Stimulated activated memory B cell treated with anti-CD40 and anti-IgM and Interleukin-4, amounts not matched to agents 10 μg/mL and 1 μg/mL and 100 μg/mL, for 72 hours (primary cell): ENCODE measurements around the gene MT1G.

Experiments
- ATAC-seq: fragments of 150-1000 bp; cut with Tn5 transposase; 2 replicates; pipeline ENCODE4 v1.10.0; 2021
- H3K27ac Mint-ChIP-seq: one replicate; pipeline ENCODE4 v1.8.0; 2022; ENCODE audit warnings: mild to moderate bottlenecking, mixed read lengths
- H3K27me3 Mint-ChIP-seq: one replicate; pipeline ENCODE4 v1.8.0; 2022; ENCODE audit warnings: mixed read lengths
- H3K36me3 Mint-ChIP-seq: one replicate; pipeline ENCODE4 v1.8.0; 2022; ENCODE audit warnings: mixed read lengths
- H3K4me1 Mint-ChIP-seq: one replicate; pipeline ENCODE4 v1.8.0; 2022; ENCODE audit warnings: mixed read lengths
- H3K4me3 Mint-ChIP-seq: one replicate; pipeline ENCODE4 v1.8.0; 2022; ENCODE audit warnings: mild to moderate bottlenecking, moderate library complexity, mixed read lengths
- H3K9me3 Mint-ChIP-seq: one replicate; pipeline ENCODE4 v1.8.0; 2022; ENCODE audit warnings: mixed read lengths

The MT1G gene

GRCh38 chr16:56695246-56695645 lies 27.4 kb upstream of the MT1G start:
- H3K4me1 Mint-ChIP-seq = no peaks in the 10 kb centered on the region

GRCh38 chr16:56691885-56692284 lies 24.0 kb upstream of the MT1G start:
- Mint-ChIP-seq H3K27ac (no peak overlapping the region), H3K4me1 (no peaks in the 10 kb centered on the region), H3K9me3 (peaks cover 6% of the 10 kb centered on the region), H3K36me3 (no peaks in the 10 kb centered on the region), H3K4me3 (no peak overlapping the region), H3K27me3 (peaks cover 32% of the 10 kb centered on the region)
- no peak for ATAC-seq

More at GRCh38 chr16:56695246-56695645, 27.4 kb upstream of the MT1G start:
- Mint-ChIP-seq H3K9me3 (peaks cover 9% of the 10 kb centered on the region), H3K36me3 (peaks cover 4% of the 10 kb centered on the region), H3K27me3 (peaks cover 16% of the 10 kb centered on the region), H3K4me3 (no peak overlapping the region), H3K27ac (no peak overlapping the region)
- no peak for ATAC-seq

GRCh38 chr16:56690420-56691122 lies 22.7 kb upstream of the MT1G start:
- H3K4me3 Mint-ChIP-seq = no peak overlapping the region
- H3K36me3 Mint-ChIP-seq = no peaks in the 10 kb centered on the region
- no peak overlapping the region for H3K27ac Mint-ChIP-seq
- no peak for ATAC-seq
- peaks cover 42% of the 10 kb centered on the region for H3K27me3 Mint-ChIP-seq
- H3K9me3 Mint-ChIP-seq = peaks cover 8% of the 10 kb centered on the region
- H3K4me1 Mint-ChIP-seq = no peaks in the 10 kb centered on the region

- H3K4me1 Mint-ChIP-seq = no peaks in the 10 kb centered on the region
- H3K4me3 Mint-ChIP-seq = no peak overlapping the region
- H3K27ac Mint-ChIP-seq = no peak overlapping the region
- peaks cover 8% of the 10 kb centered on the region for H3K9me3 Mint-ChIP-seq
- no peak for ATAC-seq
- H3K27me3 Mint-ChIP-seq = peaks cover 52% of the 10 kb centered on the region
- no peaks in the 10 kb centered on the region for H3K36me3 Mint-ChIP-seq
These were observed 21.3 kb upstream of the MT1G start for GRCh38 chr16:56689171-56689570.

GRCh38 chr16:56688762-56689161 lies 20.9 kb upstream of the MT1G start:
- no peaks in the 10 kb centered on the region for H3K36me3 Mint-ChIP-seq
- no peaks in the 10 kb centered on the region for H3K4me1 Mint-ChIP-seq
- H3K4me3 Mint-ChIP-seq = no peak overlapping the region
- no peak overlapping the region for H3K27ac Mint-ChIP-seq
- ATAC-seq = no peak
- H3K27me3 Mint-ChIP-seq = peaks cover 56% of the 10 kb centered on the region
- H3K9me3 Mint-ChIP-seq = peaks cover 8% of the 10 kb centered on the region

GRCh38 chr16:56686758-56687157 lies 18.9 kb upstream of the MT1G start:
- no peak overlapping the region for H3K27ac Mint-ChIP-seq
- no peaks in the 10 kb centered on the region for H3K36me3 Mint-ChIP-seq
- ATAC-seq = no peak
- peaks cover 10% of the 10 kb centered on the region for H3K4me1 Mint-ChIP-seq
- H3K4me3 Mint-ChIP-seq = no peak overlapping the region
- peaks cover 8% of the 10 kb centered on the region for H3K9me3 Mint-ChIP-seq
- peaks cover 60% of the 10 kb centered on the region for H3K27me3 Mint-ChIP-seq

- peaks cover 3% of the 10 kb centered on the region for H3K9me3 Mint-ChIP-seq
- ATAC-seq = no peak
- no peaks in the 10 kb centered on the region for H3K36me3 Mint-ChIP-seq
- peaks cover 16% of the 10 kb centered on the region for H3K4me1 Mint-ChIP-seq
- H3K4me3 Mint-ChIP-seq = no peak overlapping the region
- H3K27me3 Mint-ChIP-seq = peaks cover 50% of the 10 kb centered on the region
- H3K27ac Mint-ChIP-seq = no peak overlapping the region
These were observed 17.2 kb upstream of the MT1G start for GRCh38 chr16:56684926-56685590.

GRCh38 chr16:56684256-56684925 lies 16.5 kb upstream of the MT1G start:
- Mint-ChIP-seq H3K9me3 (peaks cover 3% of the 10 kb centered on the region), H3K27me3 (peaks cover 44% of the 10 kb centered on the region), H3K4me1 (peaks cover 16% of the 10 kb centered on the region), H3K36me3 (no peaks in the 10 kb centered on the region), H3K27ac (no peak overlapping the region), H3K4me3 (no peak overlapping the region)
- no peak for ATAC-seq

GRCh38 chr16:56683424-56684172 lies 15.7 kb upstream of the MT1G start:
- H3K27ac Mint-ChIP-seq = no peak overlapping the region
- no peak overlapping the region for H3K4me3 Mint-ChIP-seq
- H3K4me1 Mint-ChIP-seq = peaks cover 16% of the 10 kb centered on the region
- peaks cover 3% of the 10 kb centered on the region for H3K9me3 Mint-ChIP-seq
- ATAC-seq = no peak
- peaks cover 38% of the 10 kb centered on the region for H3K27me3 Mint-ChIP-seq
- H3K36me3 Mint-ChIP-seq = no peaks in the 10 kb centered on the region

GRCh38 chr16:56682703-56683397 lies 15.0 kb upstream of the MT1G start:
- no peak for ATAC-seq
- peaks cover 3% of the 10 kb centered on the region for H3K9me3 Mint-ChIP-seq
- peaks cover 16% of the 10 kb centered on the region for H3K4me1 Mint-ChIP-seq
- H3K36me3 Mint-ChIP-seq = no peaks in the 10 kb centered on the region
- H3K27ac Mint-ChIP-seq = peak overlapping the region; percentile 82
- H3K4me3 Mint-ChIP-seq = peak overlapping the region; percentile 95
- H3K27me3 Mint-ChIP-seq = peaks cover 33% of the 10 kb centered on the region

GRCh38 chr16:56681939-56682702 lies 14.3 kb upstream of the MT1G start, which contains the start of gene MT1X:
Gene MT1X (plus strand): TSS chr16:56682470. CDS start chr16:56682541, 71 bp downstream.
- Mint-ChIP-seq H3K27ac (peak within 1 kb of the TSS; percentile 82), H3K4me1 (peaks cover 16% of the 10 kb centered on the region), H3K4me3 (peak within 1 kb of the TSS; percentile 95)

GRCh38 chr16:56679818-56680217 lies 12.0 kb upstream of the MT1G start:
- no peak overlapping the region for H3K4me3 Mint-ChIP-seq
- H3K27ac Mint-ChIP-seq = no peak overlapping the region
- H3K4me1 Mint-ChIP-seq = peaks cover 31% of the 10 kb centered on the region
- no peaks in the 10 kb centered on the region for H3K36me3 Mint-ChIP-seq
- no peak for ATAC-seq
- peaks cover 37% of the 10 kb centered on the region for H3K27me3 Mint-ChIP-seq
- no peaks in the 10 kb centered on the region for H3K9me3 Mint-ChIP-seq

More at GRCh38 chr16:56681939-56682702, 14.3 kb upstream of the MT1G start, which contains the start of gene MT1X:
- no peaks in the 10 kb centered on the region for H3K36me3 Mint-ChIP-seq
- ATAC-seq = peak; percentile 99
- H3K27me3 Mint-ChIP-seq = peaks cover 29% of the 10 kb centered on the region
- peaks cover 3% of the 10 kb centered on the region for H3K9me3 Mint-ChIP-seq

GRCh38 chr16:56679078-56679730 lies 11.3 kb upstream of the MT1G start:
- ATAC-seq = no peak
- H3K27ac Mint-ChIP-seq = no peak overlapping the region
- H3K27me3 Mint-ChIP-seq = peaks cover 37% of the 10 kb centered on the region
- H3K4me3 Mint-ChIP-seq = no peak overlapping the region
- no peaks in the 10 kb centered on the region for H3K9me3 Mint-ChIP-seq
- H3K36me3 Mint-ChIP-seq = no peaks in the 10 kb centered on the region
- peaks cover 31% of the 10 kb centered on the region for H3K4me1 Mint-ChIP-seq
